ENCODE data around the gene ZNF761. TPM values are rescaled to one million over a fixed set of nuclear protein-coding genes. Genes with fewer than 3 reads are reported as not detected.
"Not testable (repeated sequence)": the region's sequence is repeated elsewhere in the genome, so short reads cannot be mapped to it uniquely, and the experiment has no call there.

Gene ZNF761
- total RNA-seq, 1 donor from 2014 or later: 1.4 TPM

DNA sequence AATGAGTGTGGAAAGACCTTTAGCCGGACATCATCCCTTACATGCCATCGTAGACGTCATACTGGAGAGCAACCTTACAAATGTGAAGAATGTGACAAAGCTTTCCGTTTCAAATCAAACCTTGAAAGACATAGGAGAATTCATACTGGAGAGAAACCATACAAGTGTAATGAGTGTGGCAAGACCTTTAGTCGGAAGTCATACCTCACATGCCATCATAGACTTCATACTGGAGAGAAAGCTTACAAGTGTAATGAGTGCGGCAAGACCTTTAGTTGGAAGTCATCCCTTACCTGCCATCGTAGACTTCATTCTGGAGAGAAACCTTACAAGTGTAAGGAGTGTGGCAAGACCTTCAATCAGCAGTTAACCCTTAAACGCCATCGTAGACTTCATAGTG lies 24.0 kb downstream of the ZNF761 start:
- intact Hi-C loops (cut with DNase I): no loop called here
- Histone ChIP-seq H3K27me3 (no peaks in the 10 kb centered on the region), H3K27ac (no peak overlapping the region), H3K36me3 (peaks cover 44 to 50% of the 10 kb centered on the region in 2 donors), H3K4me1 (no peaks in the 10 kb centered on the region), H3K9me3 (peaks cover 70 to 96% of the 10 kb centered on the region in 2 donors), H3K4me3 (no peak overlapping the region)
- DNase-seq (ENCODE audit: low spot score in 2 of 2): no peak
- TF ChIP-seq, protein P1, sequence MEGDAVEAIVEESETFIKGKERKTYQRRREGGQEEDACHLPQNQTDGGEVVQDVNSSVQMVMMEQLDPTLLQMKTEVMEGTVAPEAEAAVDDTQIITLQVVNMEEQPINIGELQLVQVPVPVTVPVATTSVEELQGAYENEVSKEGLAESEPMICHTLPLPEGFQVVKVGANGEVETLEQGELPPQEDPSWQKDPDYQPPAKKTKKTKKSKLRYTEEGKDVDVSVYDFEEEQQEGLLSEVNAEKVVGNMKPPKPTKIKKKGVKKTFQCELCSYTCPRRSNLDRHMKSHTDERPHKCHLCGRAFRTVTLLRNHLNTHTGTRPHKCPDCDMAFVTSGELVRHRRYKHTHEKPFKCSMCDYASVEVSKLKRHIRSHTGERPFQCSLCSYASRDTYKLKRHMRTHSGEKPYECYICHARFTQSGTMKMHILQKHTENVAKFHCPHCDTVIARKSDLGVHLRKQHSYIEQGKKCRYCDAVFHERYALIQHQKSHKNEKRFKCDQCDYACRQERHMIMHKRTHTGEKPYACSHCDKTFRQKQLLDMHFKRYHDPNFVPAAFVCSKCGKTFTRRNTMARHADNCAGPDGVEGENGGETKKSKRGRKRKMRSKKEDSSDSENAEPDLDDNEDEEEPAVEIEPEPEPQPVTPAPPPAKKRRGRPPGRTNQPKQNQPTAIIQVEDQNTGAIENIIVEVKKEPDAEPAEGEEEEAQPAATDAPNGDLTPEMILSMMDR (IDR thresholded peaks at IDR 0.05): no peak

DNA sequence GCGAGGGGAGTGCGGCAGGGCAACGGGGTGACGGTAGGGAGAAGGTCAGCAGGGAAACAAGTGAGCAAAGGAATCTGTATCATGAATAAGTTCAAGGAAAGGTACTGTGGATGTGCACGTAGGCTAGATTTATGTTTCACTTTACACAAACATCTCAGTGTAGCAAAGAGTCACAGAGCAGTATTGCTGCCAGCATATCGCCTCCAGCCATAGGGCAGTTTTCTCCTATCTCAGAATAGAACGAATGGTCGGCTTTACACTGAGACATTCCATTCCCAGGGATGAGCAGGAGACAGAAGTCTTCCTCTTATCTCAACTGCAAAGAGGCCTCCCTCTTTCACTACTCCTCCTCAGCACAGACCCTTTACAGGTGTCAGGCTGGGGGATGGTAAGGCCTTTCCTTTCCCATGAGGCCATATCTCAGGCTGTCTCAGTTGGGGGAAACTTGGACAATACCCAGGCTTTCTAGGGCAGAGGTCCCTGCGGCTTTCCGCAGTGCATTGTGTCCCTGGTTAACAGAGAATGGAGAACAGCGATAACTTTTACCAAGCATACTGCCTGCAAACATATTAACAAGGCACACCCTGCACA lies 28.4 kb downstream of the ZNF761 start:
- H3K27ac ChIP-seq; DNase-seq (ENCODE audit: low spot score in 2 of 2); H3K36me3 ChIP-seq; H3K4me3 ChIP-seq; H3K27me3 ChIP-seq; H3K4me1 ChIP-seq; intact Hi-C loops (cut with DNase I): not testable (repeated sequence)
- peaks cover 38 to 56% of the 10 kb centered on the region in 2 donors for H3K9me3 ChIP-seq

- intact Hi-C loops (cut with DNase I): no loop called here
- TF ChIP-seq, protein P1 (IDR thresholded peaks at IDR 0.05): no peak
- H3K4me1 ChIP-seq: no peaks in the 10 kb centered on the region
- no peaks in the 10 kb centered on the region for H3K27me3 ChIP-seq
- no peak for DNase-seq (ENCODE audit: low spot score in 2 of 2)
- no peak overlapping the region for H3K4me3 ChIP-seq
- peaks cover 23 to 39% of the 10 kb centered on the region in 2 donors for H3K9me3 ChIP-seq
- H3K36me3 ChIP-seq: no peaks in the 10 kb centered on the region
- H3K27ac ChIP-seq: no peak overlapping the region
Observed at GRCh38 chr19:53461866-53462265, 30.1 kb downstream of the ZNF761 start.

- Histone ChIP-seq H3K4me3 (no peak overlapping the region), H3K4me1 (peaks cover 0 to 2% of the 10 kb centered on the region in 2 donors), H3K9me3 (peaks cover 14 to 29% of the 10 kb centered on the region in 2 donors), H3K27me3 (no peaks in the 10 kb centered on the region), H3K36me3 (no peaks in the 10 kb centered on the region), H3K27ac (no peak overlapping the region)
- TF ChIP-seq, protein P1 (IDR thresholded peaks at IDR 0.05): no peak
- intact Hi-C loops (cut with DNase I): no loop called here
- no peak for DNase-seq (ENCODE audit: low spot score in 2 of 2)
Observed at GRCh38 chr19:53462861-53463260, 31.1 kb downstream of the ZNF761 start.

DNA sequence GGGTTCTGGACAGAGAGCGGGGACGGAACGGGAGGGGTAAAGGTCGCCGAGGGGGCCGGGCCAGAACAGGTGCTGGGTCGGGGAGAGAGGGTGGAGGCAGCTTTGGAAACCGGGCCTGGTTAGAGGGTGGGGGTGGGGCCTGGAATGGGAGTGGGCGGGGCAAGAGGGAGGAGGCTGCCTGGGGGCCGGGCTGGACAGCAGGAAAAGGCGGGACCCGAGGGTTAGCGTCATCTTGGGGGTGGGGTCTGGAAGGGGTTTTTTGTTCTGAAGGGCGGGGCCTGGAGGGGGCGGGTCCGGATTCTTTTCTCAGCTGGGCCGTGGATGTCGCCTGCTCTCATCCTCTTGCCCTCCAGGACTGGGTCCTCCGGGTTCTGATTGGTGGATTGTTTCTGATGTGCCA lies 31.5 kb downstream of the ZNF761 start:
- peak in 1 of 2 donors; percentile 63 for DNase-seq (ENCODE audit: low spot score in 2 of 2)

More for the DNA sequence above, 31.5 kb downstream of the ZNF761 start:
- no peak overlapping the region for H3K4me3 ChIP-seq
- H3K36me3 ChIP-seq: no peaks in the 10 kb centered on the region
- intact Hi-C loops (cut with DNase I): no loop called here
- TF ChIP-seq, protein P1 (IDR thresholded peaks at IDR 0.05): no peak
- H3K9me3 ChIP-seq: peaks cover 10 to 25% of the 10 kb centered on the region in 2 donors
- no peak overlapping the region for H3K27ac ChIP-seq
- peaks cover 0 to 4% of the 10 kb centered on the region in 2 donors for H3K4me1 ChIP-seq
- no peaks in the 10 kb centered on the region for H3K27me3 ChIP-seq
